Stomach (tissue), 9 donors: Measurements from ENCODE around the gene LDB2. TPM values are rescaled to one million over a fixed set of nuclear protein-coding genes. Genes with fewer than 3 reads are reported as not detected.

Experiments used
- DNase-seq, 2 donors: peaks; one replicate each; pipeline versions ENCODE4 v3.0.0 to v3.0.0-alpha.2; 2013 to 2019
- H3K27ac ChIP-seq, 5 donors: fragments of 200-600 bp in 4 of 5; sonication (generic) in 4 of 5; one replicate each; pipeline ENCODE4 v1.5.1; 2013 to 2019; ENCODE audit warnings: mild to moderate bottlenecking in 1 of 5, moderate library complexity in 1 of 5
- H3K27me3 ChIP-seq, 3 donors: fragments of 200-600 bp; sonication (generic); one replicate each; pipeline ENCODE4 v1.5.1; 2017 to 2019; ENCODE audit warnings: mixed run types in 1 of 3
- H3K36me3 ChIP-seq, 4 donors: fragments of 200-600 bp; sonication (generic); 1 replicate in 3 of 4; 2 replicates in 1 of 4; pipeline ENCODE4 v1.5.1; 2016 to 2019
- H3K4me1 ChIP-seq, 4 donors: fragments of 200-600 bp; sonication (generic); one replicate each; pipeline ENCODE4 v1.5.1; 2016 to 2019
- H3K4me3 ChIP-seq, 4 donors: fragments of 200-600 bp; sonication (generic) in 3 of 4; one replicate each; pipeline ENCODE4 v1.5.1; 2016 to 2019; ENCODE audit warnings: mild to moderate bottlenecking in 1 of 4
- H3K9me3 ChIP-seq, 4 donors: fragments of 200-600 bp; sonication (generic); one replicate each; pipeline ENCODE4 v1.5.1; 2016 to 2019
- EP300 ChIP-seq: sonication (generic); formaldehyde crosslinking; IDR thresholded peaks from one replicate; pipeline ENCODE4 v1.6.1; 2017; ENCODE audit warnings: antibody characterized with exemption
- POLR2A ChIP-seq, 4 donors: fragments of 450-650 bp; IDR thresholded peaks; one replicate each; pipeline ENCODE4 v1.6.1; 2016; ENCODE audit warnings: antibody characterized with exemption in 4 of 4, control low read depth in 2 of 4, mild to moderate bottlenecking in 1 of 4, moderate library complexity in 1 of 4
- POLR2AphosphoS5 ChIP-seq, 3 donors: sonication (generic); formaldehyde crosslinking; IDR thresholded peaks; one replicate each; pipeline ENCODE4 v1.6.1; 2016; ENCODE audit warnings: antibody characterized with exemption in 3 of 3
- WGBS, 5 donors: extraction: QIAGEN DNeasy Blood & Tissue Kit in 3 of 5; methylation state at CpG; one replicate each; pipeline versions ENCODE4 v1.1.5 to v1.1.7; 2013 to 2018; 5-methylcytosine and 5-hydroxymethylcytosine counted together
- intact Hi-C: fragments of 100-400 bp; cut with DNase I; formaldehyde crosslinking; loops from one replicate; pipeline ENCODE4 v1.15.1; 2023; ENCODE audit warnings: low total_unique reads
- polyA plus RNA-seq, 3 donors: library from polyadenylated mRNA; stranded (reverse); fragments of 200-250 nt; gene quantifications; one replicate each; pipeline ENCODE4 v1.2.3, GENCODE V29; 2013
- total RNA-seq, 5 donors: library from RNA; depleted of rRNA; stranded (reverse); fragments of >200 nt; gene quantifications; one replicate each; pipeline versions ENCODE4 v1.1.0 to v1.2.3, GENCODE V29; 2014 to 2016
- TF ChIP-seq, protein P1 (sequence below), 7 experiments: fragments of 450-650 bp in 4 of 7; fragments of 200-600 bp in 3 of 7; sonication (generic) in 3 of 7; IDR thresholded peaks; one replicate each; pipeline ENCODE4 v1.5.1; 2016 to 2019; ENCODE audit warnings: antibody characterized with exemption in 7 of 7, control low read depth in 2 of 7, mild to moderate bottlenecking in 1 of 7
- donor health status: healthy with polysubstance abuse.
- donor health status: Bipolar disorder and iron deficiency.
- donor health status: healthy.

The LDB2 gene
- total and polyA plus RNA-seq, 8 donors = 6.2 to 63.3 (median 12.8) TPM

DNA sequence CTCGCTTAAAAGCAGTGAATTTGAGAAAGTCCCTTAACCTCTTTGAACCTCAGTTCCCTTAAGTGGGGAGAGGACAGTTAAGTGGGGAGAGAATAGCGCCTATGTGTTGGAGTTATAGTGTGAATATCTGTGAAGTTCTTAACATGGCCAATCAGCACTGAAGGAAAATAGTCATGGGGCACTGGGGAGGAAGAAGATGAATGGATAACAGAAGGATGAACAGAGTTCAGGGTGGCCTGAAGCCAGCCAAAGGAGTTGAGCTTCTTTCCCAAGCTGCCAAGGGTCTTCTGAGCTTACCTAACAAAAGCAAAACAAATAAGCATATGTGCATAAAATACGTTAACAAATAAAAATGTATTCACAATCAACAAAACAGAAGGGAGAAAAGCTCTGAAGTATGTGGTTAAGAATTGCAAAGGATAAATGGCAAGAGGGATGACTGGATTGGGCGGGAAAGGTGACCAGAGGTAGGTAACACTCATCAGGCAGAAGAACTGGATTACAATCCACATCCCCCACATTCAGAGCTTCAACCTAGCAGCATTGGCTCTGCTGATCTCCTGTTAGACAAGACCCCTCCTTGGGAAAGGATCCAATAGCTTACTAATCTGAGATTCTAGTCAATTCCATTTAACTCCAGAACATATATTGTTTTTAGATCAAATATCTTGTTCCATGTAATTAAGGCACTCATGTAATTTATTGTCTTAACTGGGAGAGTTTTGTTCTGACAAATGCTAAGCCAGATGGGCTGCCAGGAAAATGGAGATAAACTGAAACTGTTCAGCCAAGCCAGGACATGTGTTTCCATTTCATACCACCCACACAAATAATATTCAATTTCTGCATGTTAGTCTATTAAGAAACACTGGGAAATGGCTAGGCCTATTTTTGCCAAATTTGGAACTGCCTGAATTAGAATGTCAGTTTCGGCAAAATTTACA lies 221.2 kb downstream of the LDB2 start:
- intact Hi-C loops = no loop called here
- H3K9me3 ChIP-seq = no peaks in the 10 kb centered on the region
- 87 to 93% (median 90%) methylated on average over 5 of the region's 5 CpGs for WGBS, 5 donors
- H3K4me3 ChIP-seq = no peak overlapping the region
- no peaks in the 10 kb centered on the region for H3K36me3 ChIP-seq
- peaks cover 0 to 4% (median 0%) of the 10 kb centered on the region in 4 donors for H3K4me1 ChIP-seq
- peak in 1 of 2 donors; percentile 48 for DNase-seq
- no peak for TF ChIP-seq POLR2A (IDR thresholded peaks at IDR 0.05)
- no peak for TF ChIP-seq POLR2AphosphoS5 (IDR thresholded peaks at IDR 0.05)
- TF ChIP-seq, protein P1, sequence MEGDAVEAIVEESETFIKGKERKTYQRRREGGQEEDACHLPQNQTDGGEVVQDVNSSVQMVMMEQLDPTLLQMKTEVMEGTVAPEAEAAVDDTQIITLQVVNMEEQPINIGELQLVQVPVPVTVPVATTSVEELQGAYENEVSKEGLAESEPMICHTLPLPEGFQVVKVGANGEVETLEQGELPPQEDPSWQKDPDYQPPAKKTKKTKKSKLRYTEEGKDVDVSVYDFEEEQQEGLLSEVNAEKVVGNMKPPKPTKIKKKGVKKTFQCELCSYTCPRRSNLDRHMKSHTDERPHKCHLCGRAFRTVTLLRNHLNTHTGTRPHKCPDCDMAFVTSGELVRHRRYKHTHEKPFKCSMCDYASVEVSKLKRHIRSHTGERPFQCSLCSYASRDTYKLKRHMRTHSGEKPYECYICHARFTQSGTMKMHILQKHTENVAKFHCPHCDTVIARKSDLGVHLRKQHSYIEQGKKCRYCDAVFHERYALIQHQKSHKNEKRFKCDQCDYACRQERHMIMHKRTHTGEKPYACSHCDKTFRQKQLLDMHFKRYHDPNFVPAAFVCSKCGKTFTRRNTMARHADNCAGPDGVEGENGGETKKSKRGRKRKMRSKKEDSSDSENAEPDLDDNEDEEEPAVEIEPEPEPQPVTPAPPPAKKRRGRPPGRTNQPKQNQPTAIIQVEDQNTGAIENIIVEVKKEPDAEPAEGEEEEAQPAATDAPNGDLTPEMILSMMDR (IDR thresholded peaks at IDR 0.05) = no peak
- no peak for TF ChIP-seq EP300
- H3K27ac ChIP-seq = no peak overlapping the region
- H3K27me3 ChIP-seq = no peaks in the 10 kb centered on the region

DNA sequence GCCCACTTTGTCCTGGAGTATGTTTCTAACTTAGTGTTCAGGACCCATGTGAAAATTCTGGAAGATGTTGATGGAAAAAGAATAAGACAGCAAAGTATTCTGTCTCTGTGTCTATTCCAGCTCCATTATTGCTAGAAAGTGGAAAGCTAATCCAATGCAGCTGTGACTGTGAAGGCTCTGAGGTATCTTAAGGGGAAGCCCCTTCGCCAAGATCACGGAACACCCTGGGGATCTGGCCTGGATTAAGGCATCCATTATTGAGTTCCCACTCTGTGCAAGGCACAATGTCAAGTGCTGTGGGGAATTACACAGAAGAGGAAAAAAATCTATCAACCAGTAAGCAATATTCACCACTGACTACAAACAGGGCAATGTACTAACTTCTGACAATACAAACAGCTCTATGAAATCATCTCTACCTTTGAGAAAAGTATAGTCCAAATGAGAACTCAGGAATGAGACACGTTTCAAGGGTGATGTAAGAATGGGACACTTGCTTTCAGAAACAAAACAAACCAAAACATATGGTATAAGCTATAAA lies 222.1 kb downstream of the LDB2 start:
- TF ChIP-seq, protein P1 (IDR thresholded peaks at IDR 0.05) = no peak
- TF ChIP-seq POLR2AphosphoS5 (IDR thresholded peaks at IDR 0.05) = no peak
- TF ChIP-seq POLR2A (IDR thresholded peaks at IDR 0.05) = no peak
- no peak for TF ChIP-seq EP300
- DNase-seq = no peak
- H3K27ac ChIP-seq = no peak overlapping the region
- no peaks in the 10 kb centered on the region for H3K9me3 ChIP-seq
- no peaks in the 10 kb centered on the region for H3K27me3 ChIP-seq
- peaks cover 0 to 4% (median 0%) of the 10 kb centered on the region in 4 donors for H3K4me1 ChIP-seq
- WGBS, 5 donors = 81 to 91% (median 87%) methylated on average over 3 of the region's 3 CpGs
- intact Hi-C loops = no loop called here
- H3K4me3 ChIP-seq = no peak overlapping the region
- H3K36me3 ChIP-seq = no peaks in the 10 kb centered on the region

DNA sequence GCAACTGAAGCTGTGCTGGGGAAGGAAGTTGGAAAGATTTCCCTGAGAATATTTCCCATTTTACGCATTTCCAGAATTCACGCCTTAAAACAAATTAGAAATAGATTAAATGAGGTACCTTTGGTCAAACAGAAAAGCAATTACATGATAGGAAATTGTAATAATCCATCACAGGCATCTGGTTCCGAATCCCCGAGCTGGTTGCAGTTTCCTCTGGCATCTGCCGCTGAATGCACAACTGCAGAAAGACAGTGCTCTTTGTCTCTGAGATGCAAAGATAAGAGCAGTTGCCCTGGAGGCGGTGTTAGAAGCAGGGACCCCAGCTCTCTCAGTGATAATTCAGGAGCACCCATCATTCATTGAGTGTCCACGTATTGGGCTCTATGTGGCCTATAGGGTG lies 224.4 kb downstream of the LDB2 start:
- Histone ChIP-seq H3K9me3 (no peaks in the 10 kb centered on the region), H3K27ac (no peak overlapping the region), H3K4me1 (peaks cover 0 to 4% (median 1%) of the 10 kb centered on the region in 4 donors), H3K36me3 (no peaks in the 10 kb centered on the region), H3K27me3 (no peaks in the 10 kb centered on the region), H3K4me3 (no peak overlapping the region)
- intact Hi-C loops = no loop called here
- WGBS, 5 donors = 77 to 91% (median 83%) methylated on average over 7 of the region's 7 CpGs
- TF ChIP-seq POLR2AphosphoS5 (IDR thresholded peaks at IDR 0.05) = no peak
- no peak for TF ChIP-seq POLR2A (IDR thresholded peaks at IDR 0.05)
- no peak for TF ChIP-seq EP300
- TF ChIP-seq, protein P1 (IDR thresholded peaks at IDR 0.05) = no peak
- DNase-seq = no peak

DNA sequence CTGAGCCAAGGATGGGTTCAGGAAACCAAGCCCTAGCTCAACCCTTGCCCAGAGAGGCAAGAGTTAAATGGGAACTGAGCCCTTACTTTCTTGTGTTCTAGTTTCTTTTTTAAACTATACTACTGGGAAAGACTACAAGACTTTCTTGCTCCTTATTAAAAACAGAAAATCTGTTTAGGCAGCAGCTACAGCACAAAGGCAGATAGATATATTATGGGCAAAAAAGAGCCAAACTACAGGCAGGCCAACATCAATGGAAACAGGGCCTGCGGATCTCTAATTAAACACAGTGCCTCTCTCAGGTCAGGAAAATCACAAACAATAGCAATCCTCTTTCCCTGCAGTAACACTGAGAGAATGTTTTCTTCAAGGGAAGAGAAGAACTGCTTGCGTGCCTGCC lies 226.0 kb downstream of the LDB2 start:
- whole genome bisulfite sequencing, 5 donors = 57 to 79% (median 66%) methylated on average over 2 of the region's 2 CpGs
- Histone ChIP-seq H3K36me3 (no peaks in the 10 kb centered on the region), H3K27ac (peak overlapping the region in 1 of 5 donors; percentile 31), H3K27me3 (no peaks in the 10 kb centered on the region), H3K9me3 (no peaks in the 10 kb centered on the region), H3K4me3 (no peak overlapping the region), H3K4me1 (peaks cover 0 to 11% (median 2%) of the 10 kb centered on the region in 4 donors)
- intact Hi-C loops = no loop called here
- TF ChIP-seq POLR2A (IDR thresholded peaks at IDR 0.05) = no peak
- no peak for TF ChIP-seq EP300
- no peak for TF ChIP-seq POLR2AphosphoS5 (IDR thresholded peaks at IDR 0.05)
- TF ChIP-seq, protein P1 (IDR thresholded peaks at IDR 0.05) = no peak
- DNase-seq = peak in 1 of 2 donors; percentile 41
